ENCODE measurements around the gene MTHFSD.

The MTHFSD gene

DNA sequence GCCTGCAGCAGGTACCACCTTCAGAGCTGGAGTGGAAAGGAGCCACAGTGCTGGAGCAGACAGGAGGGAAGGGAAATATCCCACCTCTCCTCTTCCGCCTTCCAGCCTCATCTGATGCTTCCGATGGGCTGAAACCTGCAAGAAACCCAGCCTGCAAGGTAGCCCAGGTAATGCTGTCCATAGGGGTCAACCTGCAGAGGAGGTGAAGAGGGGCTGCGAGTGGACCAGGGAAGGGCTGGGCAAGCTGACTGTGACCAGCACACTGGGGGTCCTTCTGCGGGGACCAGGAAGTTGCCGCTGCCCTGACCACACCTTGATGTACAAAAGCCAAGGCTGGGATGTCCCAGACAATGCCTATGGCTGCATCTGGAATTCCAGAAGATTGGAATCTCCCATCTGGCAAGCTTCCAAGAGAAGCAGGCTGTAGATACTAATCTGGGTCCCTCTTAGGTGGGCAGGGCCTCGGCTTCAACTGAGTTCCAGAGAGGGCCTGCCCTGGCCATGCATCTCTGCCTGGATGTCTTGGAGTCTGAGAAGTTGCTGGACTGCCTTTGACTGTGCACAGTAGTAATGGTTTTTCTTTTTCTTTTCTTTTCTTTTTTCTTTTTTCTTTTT lies 29.1 kb upstream of the MTHFSD start:
- no peak for DNase-seq

DNA sequence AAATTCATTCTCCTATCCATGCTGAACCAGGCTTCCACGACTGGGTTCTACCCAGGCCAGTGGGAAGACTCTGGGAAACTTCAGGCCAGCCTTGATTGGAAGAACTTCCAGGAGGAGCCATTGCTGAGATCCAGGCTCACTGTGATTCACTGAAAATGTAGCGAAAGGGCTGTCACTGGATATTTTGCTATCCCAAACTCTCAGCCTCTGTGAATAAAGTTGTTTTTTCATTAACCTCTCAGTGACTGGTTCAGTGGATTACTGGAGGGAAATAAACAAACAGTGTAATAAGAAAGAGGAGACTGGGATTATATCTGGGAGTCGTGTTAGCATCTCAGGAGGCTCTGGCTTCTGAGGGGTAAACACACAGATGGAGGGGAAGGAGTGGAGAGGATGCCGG lies 26.4 kb upstream of the MTHFSD start:
- DNase-seq = no peak

DNA sequence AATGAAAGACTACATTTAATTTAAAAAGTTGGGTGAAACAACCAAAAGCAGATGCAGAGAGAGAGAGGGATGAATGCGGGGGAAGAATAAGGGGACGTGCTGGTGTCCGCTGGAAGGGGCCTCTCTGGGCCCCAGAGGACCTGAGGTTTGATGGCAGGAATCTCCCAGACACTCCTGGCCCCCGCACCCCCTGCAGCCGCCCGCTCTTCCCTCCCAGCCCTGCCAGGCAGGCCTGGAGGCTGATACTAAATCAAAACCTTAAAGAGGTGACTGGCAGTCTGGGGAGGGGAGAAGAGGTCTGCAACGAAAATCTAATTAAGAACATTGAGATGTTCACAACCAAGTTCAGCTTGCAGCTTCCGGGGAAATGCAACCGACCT lies 25.7 kb upstream of the MTHFSD start:
- DNase-seq = no peak

DNA sequence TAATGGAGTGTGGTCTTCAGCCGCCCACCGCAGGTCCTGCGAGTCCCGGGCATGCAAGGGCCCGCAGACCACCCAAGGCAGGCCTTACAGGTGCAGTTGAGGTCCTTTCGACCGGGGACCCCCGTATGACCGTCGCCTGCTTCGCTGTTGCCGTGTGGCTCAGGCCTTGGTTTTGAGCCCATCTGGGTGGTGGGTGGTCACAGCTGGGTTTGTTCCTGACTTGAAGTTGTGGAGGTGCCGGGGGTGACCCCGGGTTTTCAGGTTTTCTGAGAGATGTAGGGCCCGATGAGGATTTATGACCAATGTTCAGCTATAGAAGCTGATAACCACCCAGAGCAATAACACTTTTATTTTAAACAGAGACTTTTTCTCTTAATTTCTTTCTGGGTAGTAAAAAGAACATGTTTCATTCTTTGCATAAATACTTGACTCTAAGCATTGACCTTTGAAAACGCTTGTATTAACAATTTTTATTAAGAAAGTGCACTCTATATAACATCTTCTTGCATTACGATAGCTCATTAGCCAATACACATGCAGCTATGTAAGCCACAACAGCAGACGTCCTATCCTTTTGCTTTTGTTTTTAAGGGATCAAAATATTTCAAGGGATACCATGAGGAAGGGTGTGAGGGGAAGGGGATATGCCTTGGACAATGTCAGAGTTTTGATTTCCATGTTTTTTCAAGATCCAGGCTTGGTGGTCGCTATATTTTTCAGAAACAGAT lies 25.2 kb upstream of the MTHFSD start:
- no peak for DNase-seq

DNA sequence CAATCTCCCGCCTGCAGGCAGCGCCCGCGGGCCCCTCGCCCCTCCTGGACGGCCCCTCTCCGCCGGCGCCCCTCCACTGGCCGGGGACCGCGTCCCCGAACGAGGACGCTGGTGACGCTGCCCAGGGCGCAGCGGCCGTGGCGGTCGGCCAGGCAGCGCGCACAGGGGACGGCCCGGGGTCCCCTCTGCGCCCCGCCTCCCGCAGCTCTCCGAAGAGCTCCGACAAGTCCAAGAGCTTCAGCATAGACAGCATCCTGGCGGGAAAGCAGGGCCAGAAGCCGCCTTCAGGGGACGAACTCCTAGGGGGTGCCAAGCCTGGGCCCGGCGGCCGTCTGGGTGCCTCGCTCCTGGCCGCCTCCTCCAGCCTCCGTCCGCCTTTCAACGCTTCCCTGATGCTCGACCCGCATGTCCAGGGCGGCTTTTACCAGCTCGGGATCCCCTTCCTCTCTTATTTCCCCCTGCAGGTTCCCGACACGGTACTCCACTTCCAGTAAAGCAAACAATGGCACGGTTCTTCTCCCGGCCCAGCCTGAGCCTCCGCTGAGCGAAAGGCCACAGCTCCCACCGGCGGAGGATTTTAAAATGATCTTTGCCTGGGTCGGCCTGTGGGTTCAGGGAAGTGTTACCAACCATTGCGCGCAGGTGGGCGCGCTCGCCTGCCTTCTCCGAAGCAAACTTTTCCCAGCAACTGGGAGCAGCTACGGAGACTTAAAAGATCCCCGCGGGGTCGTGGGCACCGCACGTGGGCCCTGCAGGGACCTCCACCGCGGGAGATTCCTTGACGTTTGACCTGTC lies 24.4 kb upstream of the MTHFSD start:
- no peak for DNase-seq

DNA sequence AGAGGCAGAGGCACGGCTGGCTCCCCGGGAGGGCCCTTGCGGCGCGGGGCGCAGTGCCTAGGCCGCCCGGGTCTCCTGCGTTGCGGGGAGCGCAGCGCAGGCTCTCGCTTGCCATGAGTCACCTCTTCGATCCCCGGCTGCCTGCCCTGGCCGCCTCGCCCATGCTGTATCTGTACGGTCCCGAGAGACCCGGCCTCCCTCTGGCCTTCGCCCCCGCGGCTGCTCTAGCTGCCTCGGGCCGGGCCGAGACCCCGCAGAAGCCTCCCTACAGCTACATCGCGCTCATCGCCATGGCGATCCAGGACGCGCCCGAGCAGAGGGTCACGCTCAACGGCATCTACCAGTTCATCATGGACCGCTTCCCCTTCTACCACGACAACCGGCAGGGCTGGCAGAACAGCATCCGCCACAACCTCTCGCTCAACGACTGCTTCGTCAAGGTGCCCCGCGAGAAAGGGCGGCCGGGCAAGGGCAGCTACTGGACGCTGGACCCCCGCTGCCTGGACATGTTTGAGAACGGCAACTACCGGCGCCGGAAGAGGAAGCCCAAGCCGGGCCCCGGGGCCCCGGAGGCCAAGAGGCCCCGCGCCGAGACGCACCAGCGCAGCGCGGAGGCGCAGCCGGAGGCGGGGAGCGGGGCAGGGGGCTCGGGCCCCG lies 23.7 kb upstream of the MTHFSD start:
- DNase-seq = no peak

DNA sequence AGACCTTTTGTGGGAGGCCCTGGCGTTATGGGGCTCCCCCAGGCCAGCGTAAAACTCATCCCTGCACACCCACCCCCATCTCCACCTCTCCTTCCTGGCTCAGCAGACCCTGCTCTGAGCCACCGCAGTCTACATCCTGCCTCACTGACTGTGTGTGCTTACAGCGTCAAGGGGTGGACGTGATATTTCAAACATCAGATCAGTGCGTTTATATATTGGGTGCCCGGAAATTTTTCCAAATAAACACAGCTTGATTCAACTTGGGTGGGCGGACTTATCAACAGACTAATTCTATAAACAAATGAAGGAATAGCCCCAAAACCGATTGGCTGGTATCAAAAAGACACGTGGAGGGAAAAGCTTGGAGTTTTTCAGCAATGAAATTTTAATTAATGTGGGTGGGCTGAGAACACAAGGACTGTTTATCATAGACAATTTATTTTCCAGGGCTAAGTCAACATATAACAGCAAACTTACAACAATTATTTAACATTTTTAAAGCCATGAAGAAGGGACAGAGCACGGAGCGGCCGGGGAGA lies 23.1 kb upstream of the MTHFSD start, which contains the start of gene FOXL1:
TSS of gene FOXL1 (plus strand) at position 489 of the 539 bp plus-strand sequence. CDS start 175 bp downstream, outside the sequence.
- DNase-seq = no peak

DNA sequence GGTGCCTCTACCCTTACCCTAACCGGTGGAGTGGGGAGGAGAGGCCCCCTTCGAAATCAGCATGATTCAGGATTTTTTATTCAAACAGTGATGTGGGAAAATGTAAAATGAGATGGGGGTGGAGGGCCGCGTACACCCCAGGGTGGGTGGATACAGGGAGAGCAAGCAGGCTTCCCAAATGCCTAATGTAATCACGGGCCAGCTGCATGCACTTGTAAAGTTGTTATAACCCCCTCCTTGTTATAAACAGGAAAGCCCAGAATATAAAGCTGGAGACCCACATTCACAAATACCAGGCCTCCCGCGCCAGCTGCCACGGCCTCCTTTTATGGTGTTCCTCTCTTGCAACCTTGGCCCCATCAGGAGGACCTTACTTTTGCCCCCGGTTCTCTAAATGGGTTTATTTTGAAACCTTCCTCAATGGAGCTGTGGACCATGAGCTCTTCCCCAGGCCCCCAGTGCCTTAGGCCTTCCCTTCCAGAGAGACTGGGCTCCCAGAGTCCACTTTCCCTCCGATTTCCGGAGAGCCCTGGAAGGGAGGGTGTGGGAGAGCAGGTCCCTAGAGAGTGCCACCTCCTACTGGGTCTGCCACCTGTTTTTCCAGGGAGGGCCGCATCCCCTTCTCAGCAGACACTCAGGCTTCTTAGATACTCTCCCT lies 22.4 kb upstream of the MTHFSD start:
- no peak for DNase-seq

DNA sequence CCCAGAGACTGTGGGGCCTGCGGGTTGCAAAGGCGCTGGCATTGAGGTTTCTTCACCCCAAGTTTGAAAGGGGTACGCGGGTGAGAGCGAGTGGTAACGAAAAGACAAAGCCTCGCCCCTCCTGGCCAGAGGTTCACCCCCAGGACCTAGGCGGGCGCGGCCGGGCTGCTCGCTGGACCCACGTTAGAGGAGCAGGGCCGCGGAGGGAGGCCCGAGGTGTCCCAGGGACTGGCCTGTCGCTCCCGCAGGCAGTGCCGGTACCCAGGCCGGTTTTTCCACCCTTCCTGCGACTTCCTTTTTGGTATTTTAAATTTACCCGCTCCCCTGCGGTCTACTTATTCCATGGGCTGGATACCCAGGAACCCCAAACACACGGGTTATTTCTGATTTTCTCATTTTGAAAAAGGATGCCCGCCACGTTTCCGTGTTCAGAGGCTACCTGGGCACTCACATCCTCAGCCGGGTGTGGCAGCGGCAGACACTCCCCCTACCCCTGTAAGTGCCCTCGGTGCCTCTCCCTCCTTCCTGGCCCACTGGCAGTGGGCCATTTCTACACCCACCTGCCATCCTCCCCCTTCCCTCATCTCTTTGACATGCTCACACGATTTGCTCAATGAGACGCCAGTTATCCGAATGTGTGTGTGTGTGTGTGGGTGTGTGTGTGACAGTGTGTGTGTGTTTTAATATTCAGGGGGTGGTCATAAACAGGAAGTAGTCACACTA lies 21.7 kb upstream of the MTHFSD start:
- DNase-seq = no peak

DNA sequence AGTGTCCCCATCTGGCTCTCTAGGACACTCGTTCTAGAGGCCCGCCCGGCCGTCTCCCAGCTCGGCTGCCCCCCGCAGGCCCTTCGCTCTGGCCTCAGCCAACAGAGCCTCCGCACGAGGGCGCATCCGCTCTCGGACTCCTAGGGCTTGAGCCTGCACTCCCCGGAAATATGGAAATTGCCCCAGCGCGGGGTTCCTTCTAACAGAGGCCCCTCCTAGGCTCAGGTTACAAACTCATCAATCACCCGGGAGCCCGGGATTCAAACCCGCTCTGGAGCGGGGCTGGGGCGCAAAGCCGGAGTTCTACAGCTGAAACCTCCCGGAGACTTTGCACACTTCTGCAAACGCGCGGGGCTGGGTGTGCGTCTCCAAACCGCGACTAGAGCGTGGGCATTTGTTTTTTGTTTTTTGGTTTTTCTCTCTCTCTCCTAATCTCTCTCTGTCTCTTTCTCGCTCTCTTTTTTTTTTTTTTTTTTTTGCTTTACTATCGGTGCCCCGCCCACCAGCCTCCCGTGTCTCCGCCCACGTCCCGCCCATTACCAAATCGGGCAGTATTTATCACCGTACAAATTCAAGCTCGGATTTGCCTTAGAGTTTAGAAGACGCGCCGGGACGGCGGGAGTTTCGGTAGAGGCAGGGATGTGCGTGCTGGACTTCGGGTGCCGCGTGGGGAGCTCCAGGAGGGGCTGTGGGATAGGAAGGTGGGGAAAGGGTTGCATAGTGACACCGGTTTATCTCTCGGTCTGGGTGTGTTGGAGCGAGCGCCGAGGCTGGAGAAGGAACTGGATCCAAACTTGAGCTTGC lies 20.9 kb upstream of the MTHFSD start:
- no peak for DNase-seq

DNA sequence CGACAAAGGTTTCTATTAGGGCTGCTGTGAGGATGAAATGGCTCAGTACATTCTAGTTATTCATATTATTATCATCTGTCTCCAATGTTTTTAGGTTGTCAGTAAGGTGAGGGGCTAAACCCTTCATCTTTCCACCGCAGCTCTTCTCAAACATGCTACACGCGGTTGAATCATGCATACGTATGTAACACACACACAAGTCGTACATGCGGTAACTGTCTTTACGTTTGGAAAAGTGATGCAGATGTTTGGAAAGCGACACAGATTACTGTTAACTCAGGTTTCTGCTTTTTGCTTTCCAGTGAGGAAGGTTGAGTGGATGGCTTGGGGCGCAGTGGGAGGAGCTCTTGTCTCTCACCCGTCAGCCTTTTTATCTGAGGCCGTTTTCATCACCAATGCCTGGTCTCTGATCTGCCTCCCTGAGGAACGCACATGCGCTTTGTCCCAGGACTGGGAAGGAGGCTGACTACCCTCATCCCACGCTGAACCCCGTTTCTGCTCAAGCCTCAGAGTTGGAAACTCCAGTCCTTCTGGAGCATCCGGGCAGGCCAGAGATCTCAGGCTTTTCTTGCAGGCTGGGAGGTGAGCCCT lies 20.2 kb upstream of the MTHFSD start:
- no peak for DNase-seq

DNA sequence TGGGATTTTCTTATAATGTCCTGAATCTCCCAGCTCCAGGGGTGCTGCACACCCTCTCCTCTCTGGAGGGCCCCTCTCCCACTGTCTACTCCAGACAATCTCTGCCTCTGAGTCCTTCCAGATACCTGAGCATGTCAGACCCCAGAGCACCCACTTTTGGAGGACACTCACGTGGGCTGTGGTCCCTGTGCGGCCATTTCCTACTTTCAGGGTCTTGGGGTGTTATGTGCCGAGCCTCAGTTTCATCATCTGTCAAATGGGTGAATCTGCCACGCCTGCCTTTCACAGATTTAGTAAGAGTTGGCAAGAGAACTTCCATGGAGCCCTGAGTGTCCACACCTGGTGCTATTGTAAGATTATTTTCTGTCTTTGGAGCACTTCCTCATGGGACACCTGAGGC lies 19.6 kb upstream of the MTHFSD start:
- DNase-seq = no peak

DNA sequence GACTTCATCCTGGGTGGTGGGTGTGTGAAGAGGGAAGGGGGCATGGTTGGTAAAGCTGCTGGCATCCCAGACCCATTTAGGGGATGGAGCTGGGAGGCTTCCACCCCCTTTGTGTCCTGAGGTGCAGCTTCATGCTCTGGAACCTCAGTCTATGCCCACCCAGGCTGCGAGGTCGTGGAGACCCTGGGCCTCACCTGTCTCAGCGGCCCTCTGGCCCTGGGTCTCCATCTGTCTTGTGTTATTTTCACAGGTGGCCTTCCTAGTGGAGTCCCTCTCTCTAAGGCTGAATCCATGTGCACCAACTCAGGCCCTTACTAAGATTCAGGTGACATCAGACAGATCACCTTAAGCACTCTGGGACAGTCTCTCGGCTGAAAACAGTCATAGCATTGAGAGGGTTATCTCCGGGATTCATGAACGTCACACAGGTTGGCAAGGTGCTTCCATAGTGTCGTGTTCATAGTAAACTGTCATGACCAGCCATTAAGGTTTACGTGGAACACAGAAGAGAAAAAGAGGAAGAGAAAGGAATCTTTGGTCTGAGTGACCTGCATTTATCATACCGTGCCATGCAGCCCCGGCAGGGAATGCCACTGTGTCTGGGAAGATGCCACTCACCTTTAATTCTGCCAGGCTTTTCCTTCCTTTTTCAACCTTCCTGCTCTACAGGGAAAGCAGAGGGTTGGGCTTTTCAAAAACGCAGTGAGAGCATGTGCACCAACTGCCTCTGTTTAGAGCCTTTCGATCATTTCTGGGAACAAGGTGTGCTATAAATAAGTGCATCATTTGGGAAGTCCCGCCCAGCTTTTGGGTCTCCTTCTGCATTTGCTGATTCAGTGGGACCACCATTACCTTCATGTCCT lies 18.8 kb upstream of the MTHFSD start:
- no peak for DNase-seq

DNA sequence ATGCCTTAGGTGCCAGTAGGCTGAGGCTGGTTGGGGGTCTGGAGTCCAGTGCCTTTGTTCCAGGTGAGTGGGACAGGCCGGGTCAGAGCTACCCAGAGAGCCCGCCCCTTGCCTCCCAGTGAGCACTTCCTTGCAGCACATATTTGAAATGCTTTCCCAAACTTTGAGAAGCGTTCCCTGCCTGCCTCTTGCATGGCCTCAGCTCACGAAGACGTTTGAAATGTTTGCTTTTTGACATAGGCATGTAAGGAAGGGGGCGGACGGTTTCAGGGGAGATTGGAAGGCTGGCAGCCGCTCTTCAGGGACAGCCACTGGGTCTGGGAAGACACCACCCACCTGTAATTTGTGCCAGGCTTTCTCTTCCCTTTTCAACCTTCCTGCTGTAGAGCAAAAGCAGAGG lies 18.2 kb upstream of the MTHFSD start:
- no peak for DNase-seq

DNA sequence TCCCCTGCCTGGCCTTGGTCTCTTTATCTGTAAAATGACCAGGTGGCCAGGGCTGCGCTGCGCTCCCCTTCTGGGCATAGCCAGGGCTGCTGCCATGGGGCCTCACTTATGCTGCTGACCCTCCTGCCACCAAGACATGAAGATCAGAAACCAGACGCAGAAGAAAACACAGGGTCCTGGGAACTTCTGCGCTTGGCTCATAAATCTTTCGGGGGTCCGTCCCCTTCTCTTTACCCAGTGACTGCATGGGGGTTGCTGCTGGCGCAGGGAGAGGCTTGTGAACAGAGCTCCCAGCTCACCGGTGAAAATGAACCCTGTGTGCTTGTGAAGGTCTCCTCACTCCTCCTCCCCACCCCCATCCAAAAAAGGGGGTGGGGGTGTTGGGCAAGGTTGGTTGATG lies 17.6 kb upstream of the MTHFSD start:
- DNase-seq = no peak

DNA sequence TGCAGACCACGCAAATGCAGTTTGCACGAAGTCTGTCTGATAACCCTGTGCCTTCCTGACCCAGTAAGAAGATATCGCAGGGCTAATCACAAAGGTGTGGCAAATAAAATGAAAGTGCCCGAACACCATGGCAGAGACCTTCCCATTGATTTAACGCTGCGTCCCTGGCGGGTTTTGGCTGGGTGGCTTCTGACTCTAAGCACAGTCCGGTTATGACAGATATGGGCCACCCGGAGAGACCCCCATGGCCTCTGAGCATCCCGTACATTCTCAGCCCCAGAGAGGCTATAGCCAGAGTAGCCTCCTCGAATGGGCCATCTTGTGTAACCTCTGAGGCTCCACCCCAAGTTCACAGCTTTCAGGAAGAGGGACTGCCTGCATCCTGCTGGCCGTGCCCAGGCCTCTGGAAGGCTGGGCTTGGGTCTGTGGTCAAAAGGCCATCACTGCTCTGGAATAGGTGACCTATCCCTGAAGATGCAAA lies 17.0 kb upstream of the MTHFSD start:
- DNase-seq = no peak

DNA sequence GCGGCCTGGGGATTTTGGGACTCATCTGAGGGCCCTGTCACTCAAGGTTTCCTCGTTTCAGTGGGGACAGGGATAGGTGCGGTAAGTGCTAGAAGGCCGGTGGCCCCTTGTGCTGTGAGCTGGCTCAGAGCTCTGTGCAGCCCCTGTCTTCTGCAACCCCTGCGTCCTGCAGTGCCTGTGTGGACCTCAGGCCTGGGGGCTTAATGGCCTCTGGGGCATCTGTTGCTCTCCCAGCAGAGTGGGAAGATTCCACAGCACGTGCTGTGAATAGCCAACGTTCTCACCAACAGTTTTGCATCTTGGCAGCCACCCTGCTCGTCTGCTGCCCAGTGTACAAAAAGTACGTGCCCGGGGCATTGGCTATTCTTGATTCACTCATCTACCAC lies 16.5 kb upstream of the MTHFSD start:
- no peak for DNase-seq

DNA sequence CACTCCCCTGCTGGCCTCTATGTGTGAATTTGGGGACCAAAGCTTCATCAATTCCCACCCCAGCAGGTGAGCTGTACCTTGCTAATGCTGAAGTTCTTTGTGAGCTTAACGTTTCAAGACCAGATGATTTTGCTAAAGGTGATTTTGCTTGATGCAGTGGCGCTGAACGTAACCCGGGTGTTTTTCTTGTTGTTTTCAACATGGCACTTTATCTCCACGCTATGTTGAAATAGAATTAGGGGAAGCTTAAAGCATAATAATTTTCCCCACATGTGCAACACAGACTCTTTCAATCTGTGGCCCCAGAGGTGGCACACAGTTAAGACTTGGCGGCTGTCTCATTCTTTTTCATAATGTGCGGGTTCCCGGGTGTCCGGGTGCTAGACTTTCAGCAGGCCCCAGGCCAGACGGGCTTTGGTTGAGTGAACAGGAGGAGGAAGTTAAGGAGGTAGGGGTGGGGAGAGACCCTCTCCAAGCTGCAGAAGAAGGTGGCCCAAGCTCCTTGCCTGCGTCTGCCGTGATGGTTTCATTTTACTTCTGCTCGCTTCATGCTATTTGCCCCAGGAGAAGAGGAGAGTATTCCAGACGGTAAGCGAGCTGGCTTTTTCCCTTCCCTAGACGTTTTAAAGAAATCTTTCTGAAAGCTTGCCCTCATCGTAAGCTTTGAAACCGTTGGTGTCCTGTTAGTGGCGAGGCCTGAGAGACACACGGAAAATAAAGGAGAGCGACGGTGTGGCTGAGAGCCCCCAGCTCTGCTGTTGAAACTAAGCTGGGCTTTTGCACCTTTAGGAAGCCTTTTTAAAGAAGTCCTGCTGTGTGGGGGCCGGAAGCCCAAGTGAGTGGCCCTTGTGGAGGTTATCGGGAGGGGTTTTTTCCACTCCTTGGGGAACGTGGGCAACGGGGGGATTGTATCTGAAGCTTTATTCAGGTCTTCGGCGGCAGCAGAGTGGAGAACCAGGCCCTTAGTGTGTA lies 15.8 kb upstream of the MTHFSD start:
- no peak for DNase-seq

Measured in activated gamma-delta T cell treated with Interleukin-2 at 50 U/mL for 16 hours (primary cell).